Common myeloid progenitor, CD34-positive (primary cell): ENCODE data around the gene ATP8A1.

Experiments
- CTCF ChIA-PET: fragments of 350-600 bp; sonication (Branson Sonifier 250); formaldehyde crosslinking; loops from one replicate; lab custom pipeline; 2021; ENCODE audit warnings: antibody characterized with exemption; lab: Charles Lee
- POLR2A ChIA-PET: fragments of 350-600 bp; sonication (Branson Sonifier 250); formaldehyde crosslinking; loops from one replicate; lab custom pipeline; 2021; ENCODE audit warnings: antibody characterized with exemption; lab: Charles Lee
- DNase-seq, 3 donors: peaks; one replicate each; pipeline versions ENCODE4 v3.0.0 to v3.0.0-alpha.2; 2013
- H3K27ac ChIP-seq, 2 experiments: 1 replicate in 1 of 2; 2 replicates in 1 of 2; pipeline ENCODE4 v1.7.0; 2013; ENCODE audit warnings: inconsistent platforms in 2 of 2, low read length in 2 of 2, mild to moderate bottlenecking in 2 of 2, low read depth in 1 of 2, moderate library complexity in 1 of 2; ENCODE audit not compliant: severe bottlenecking in 2 of 2, insufficient read depth in 1 of 2, poor library complexity in 1 of 2
- H3K27me3 ChIP-seq, 5 experiments: replicated peaks in 2 of 5; 1 replicate in 3 of 5; 2 replicates in 2 of 5; pipeline versions ENCODE4 v1.6.1 to v1.7.0; 2013; ENCODE audit warnings: low read length in 4 of 5, mild to moderate bottlenecking in 2 of 5, moderate library complexity in 2 of 5, inconsistent platforms in 1 of 5; ENCODE audit not compliant: insufficient read depth in 5 of 5, control insufficient read depth in 4 of 5
- H3K36me3 ChIP-seq, 4 experiments: 1 replicate in 2 of 4; 2 replicates in 2 of 4; pipeline versions ENCODE4 v1.6.1 to v1.7.0; 2013; ENCODE audit warnings: low read length in 3 of 4, control low read depth in 1 of 4, mild to moderate bottlenecking in 1 of 4; ENCODE audit not compliant: control insufficient read depth in 4 of 4, insufficient read depth in 4 of 4
- H3K4me1 ChIP-seq, 4 experiments: 1 replicate in 3 of 4; 2 replicates in 1 of 4; pipeline versions ENCODE4 v1.6.1 to v1.7.1; 2013; ENCODE audit warnings: low read length in 3 of 4, mild to moderate bottlenecking in 3 of 4, control low read depth in 1 of 4, inconsistent platforms in 1 of 4, moderate library complexity in 1 of 4; ENCODE audit not compliant: control insufficient read depth in 4 of 4, insufficient read depth in 4 of 4; ENCODE audit errors: control extremely low read depth in 1 of 4
- H3K4me3 ChIP-seq, 7 experiments: 1 replicate in 4 of 7; 2 replicates in 3 of 7; pipeline versions ENCODE4 v1.5.1 to v1.7.0; 2013; ENCODE audit warnings: mild to moderate bottlenecking in 7 of 7, low read length in 6 of 7, moderate library complexity in 6 of 7, inconsistent platforms in 2 of 7, low read depth in 2 of 7, control low read depth in 1 of 7; ENCODE audit not compliant: insufficient read depth in 4 of 7, control insufficient read depth in 1 of 7; ENCODE audit errors: extremely low read depth in 1 of 7
- H3K9me3 ChIP-seq, 5 experiments: 1 replicate in 4 of 5; 2 replicates in 1 of 5; pipeline versions ENCODE4 v1.6.1 to v1.7.1; 2013; ENCODE audit warnings: low read length in 4 of 5, mild to moderate bottlenecking in 2 of 5, inconsistent platforms in 1 of 5, low read depth in 1 of 5, moderate library complexity in 1 of 5; ENCODE audit not compliant: control insufficient read depth in 4 of 5, insufficient read depth in 2 of 5; ENCODE audit errors: control extremely low read depth in 1 of 5
- WGBS: methylation state at CpG from one replicate; pipeline ENCODE4 v1.1.5; 2013; ENCODE audit not compliant: insufficient coverage; 5-methylcytosine and 5-hydroxymethylcytosine counted together

Gene ATP8A1

DNA sequence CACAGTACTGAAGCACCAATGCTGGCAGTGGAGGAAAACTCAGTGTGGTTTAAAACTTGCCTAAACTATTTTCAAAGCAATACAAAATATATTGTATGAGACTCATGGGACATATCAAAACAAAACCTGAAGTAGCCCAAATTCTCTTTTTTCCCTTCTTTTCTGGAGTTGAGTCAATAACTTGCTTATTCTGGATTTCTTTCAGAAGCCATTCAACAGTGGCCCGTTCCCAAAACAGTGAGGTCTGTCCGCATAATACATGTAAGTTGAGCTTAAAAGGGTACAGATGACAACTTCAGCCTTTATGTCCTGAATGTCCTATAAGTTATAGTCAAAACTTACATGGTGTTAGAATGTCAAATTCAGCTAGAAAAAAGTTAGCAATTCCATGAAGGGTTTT is 158.9 kb downstream of the ATP8A1 start:
- Histone ChIP-seq H3K36me3 (peaks cover 2 to 10% (median 6%) of the 10 kb centered on the region in 4 experiments), H3K27ac (no peak overlapping the region), H3K4me1 (no peaks in the 10 kb centered on the region), H3K27me3 (no peaks in the 10 kb centered on the region), H3K4me3 (no peak overlapping the region), H3K9me3 (no peaks in the 10 kb centered on the region)
- CTCF ChIA-PET = no interaction called here
- DNase-seq = no peak
- POLR2A ChIA-PET = no interaction called here
- 100% methylated on average over 2 of the region's 2 CpGs for WGBS

DNA sequence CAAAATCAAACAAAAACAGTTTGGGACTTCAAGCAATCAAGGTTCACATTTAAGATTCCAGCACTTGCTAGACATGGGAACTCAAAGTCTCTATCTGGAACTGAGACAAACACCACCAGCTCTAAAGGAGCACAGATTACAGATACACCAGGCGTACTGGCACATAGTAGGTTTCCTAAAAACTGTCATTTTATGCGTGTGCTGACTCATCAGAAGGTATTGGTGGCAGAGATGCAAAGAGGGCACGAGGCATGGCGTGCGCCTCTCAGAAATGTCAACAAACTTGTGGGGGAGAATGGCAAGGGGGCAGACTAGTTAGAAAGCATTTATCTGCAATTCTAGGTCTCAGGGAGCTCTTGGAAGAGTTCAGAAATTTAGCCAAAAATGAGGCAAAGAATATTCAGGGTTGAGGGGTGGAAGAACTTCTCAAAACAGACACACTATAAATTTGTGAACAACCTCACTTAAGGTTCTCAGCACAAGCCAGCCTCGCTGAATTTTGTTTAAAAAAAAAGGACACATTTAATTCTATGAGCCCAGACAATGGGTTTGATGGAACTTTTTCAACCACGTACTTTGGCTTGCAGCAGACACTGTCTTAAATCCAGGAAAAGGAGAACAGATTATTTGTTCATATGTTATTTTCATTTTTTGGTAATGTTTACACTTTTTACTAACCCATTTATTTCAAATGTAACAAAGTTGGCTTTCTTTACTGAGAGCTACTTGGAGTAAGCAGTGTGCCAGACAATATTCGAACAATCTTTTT is 159.6 kb downstream of the ATP8A1 start:
- CTCF ChIA-PET = no interaction called here
- no peaks in the 10 kb centered on the region for H3K27me3 ChIP-seq
- no peak for DNase-seq
- H3K36me3 ChIP-seq = peaks cover 0 to 10% (median 3%) of the 10 kb centered on the region in 4 experiments
- no peaks in the 10 kb centered on the region for H3K4me1 ChIP-seq
- POLR2A ChIA-PET = no interaction called here
- no peaks in the 10 kb centered on the region for H3K9me3 ChIP-seq
- no peak overlapping the region for H3K4me3 ChIP-seq
- 98% methylated on average over 6 of the region's 8 CpGs for WGBS
- H3K27ac ChIP-seq = no peak overlapping the region

DNA sequence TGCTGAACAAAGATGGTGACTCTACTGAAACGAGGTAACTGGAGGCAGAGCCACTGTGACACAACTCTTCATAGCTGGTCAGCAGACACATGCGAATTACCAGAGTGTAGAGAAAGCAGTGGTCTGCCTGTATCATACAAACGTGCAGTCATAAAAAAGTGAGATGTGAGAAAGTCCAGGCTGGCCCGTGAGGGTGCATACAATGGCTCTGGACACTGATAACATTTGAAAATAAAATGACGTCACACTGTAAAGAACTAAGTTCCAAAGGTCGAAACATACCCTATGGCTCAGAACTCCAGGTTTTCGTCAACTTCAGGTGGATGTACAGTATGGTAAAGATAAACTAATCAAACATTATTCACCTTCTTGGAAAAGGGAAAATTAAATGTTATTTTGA is 163.9 kb downstream of the ATP8A1 start:
- Histone ChIP-seq H3K27me3 (no peaks in the 10 kb centered on the region), H3K4me1 (no peaks in the 10 kb centered on the region), H3K9me3 (no peaks in the 10 kb centered on the region), H3K27ac (no peak overlapping the region), H3K4me3 (no peak overlapping the region), H3K36me3 (peaks cover 0 to 11% (median 4%) of the 10 kb centered on the region in 4 experiments)
- CTCF ChIA-PET = no interaction called here
- no peak for DNase-seq
- POLR2A ChIA-PET = no interaction called here
- WGBS = 80% methylated on average over 4 of the region's 7 CpGs

- Histone ChIP-seq H3K4me3 (no peak overlapping the region), H3K27me3 (no peaks in the 10 kb centered on the region), H3K36me3 (peaks cover 0 to 8% (median 4%) of the 10 kb centered on the region in 4 experiments), H3K4me1 (no peaks in the 10 kb centered on the region), H3K9me3 (no peaks in the 10 kb centered on the region), H3K27ac (no peak overlapping the region)
- CTCF ChIA-PET = interaction anchor here (1.4 kb wide), 1 partner anchor 30 kb away, joined by 3 read pairs; no protein-coding TSS in a partner anchor
- POLR2A ChIA-PET = no interaction called here
- WGBS = 100% methylated on average over 2 of the region's 3 CpGs
- no peak for DNase-seq
Observed at GRCh38 chr4:42490015-42490414, 166.9 kb downstream of the ATP8A1 start.

DNA sequence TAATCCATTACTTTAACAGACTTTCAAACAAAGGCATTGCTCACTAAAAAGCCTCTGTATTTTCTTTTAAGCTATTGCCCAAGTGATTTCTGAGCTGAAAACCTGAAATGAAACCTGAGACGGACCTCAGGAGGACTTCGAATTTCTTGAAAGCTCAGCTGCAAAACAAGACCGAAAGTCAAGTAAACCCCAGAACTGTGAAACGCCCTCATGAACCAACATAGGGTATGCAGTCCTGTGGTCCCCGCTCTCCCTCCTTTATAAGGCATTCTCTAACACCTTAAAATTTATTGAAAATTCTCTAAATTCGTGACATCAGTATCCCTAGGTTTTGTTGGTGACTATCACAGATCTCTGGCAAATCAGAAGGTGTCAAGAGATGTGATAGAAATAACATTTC is 167.8 kb downstream of the ATP8A1 start:
- Histone ChIP-seq H3K27ac (no peak overlapping the region), H3K36me3 (peaks cover 0 to 8% (median 4%) of the 10 kb centered on the region in 4 experiments), H3K27me3 (no peaks in the 10 kb centered on the region), H3K4me3 (no peak overlapping the region), H3K9me3 (no peaks in the 10 kb centered on the region), H3K4me1 (no peaks in the 10 kb centered on the region)
- ChIA-PET POLR2A (no interaction called here), CTCF (no interaction called here)
- WGBS = 96% methylated on average over 3 of the region's 6 CpGs
- no peak for DNase-seq

- Histone ChIP-seq H3K9me3 (no peaks in the 10 kb centered on the region), H3K27ac (no peak overlapping the region), H3K4me1 (no peaks in the 10 kb centered on the region), H3K36me3 (peaks cover 0 to 8% (median 5%) of the 10 kb centered on the region in 4 experiments), H3K27me3 (no peaks in the 10 kb centered on the region), H3K4me3 (no peak overlapping the region)
- DNase-seq = no peak
- CTCF ChIA-PET = no interaction called here
- WGBS = 100% methylated on average over 1 of the region's 3 CpGs
- POLR2A ChIA-PET = no interaction called here
Observed at GRCh38 chr4:42488554-42488953, 168.4 kb downstream of the ATP8A1 start.

- Histone ChIP-seq H3K4me1 (no peaks in the 10 kb centered on the region), H3K27me3 (no peaks in the 10 kb centered on the region), H3K4me3 (no peak overlapping the region), H3K27ac (no peak overlapping the region), H3K36me3 (peaks cover 0 to 8% (median 5%) of the 10 kb centered on the region in 4 experiments), H3K9me3 (no peaks in the 10 kb centered on the region)
- CTCF ChIA-PET = no interaction called here
- WGBS = 100% methylated on average over 2 of the region's 2 CpGs
- DNase-seq = peak in 1 of 3 donors; percentile 2
- POLR2A ChIA-PET = no interaction called here
Observed at GRCh38 chr4:42488114-42488513, 168.8 kb downstream of the ATP8A1 start.
